Lung (tissue), 12 donors: ENCODE results near the gene TSEN2. TPM values are rescaled to one million over a fixed set of nuclear protein-coding genes. Genes with fewer than 3 reads are reported as not detected.

Source experiments
- ATAC-seq: fragments of 200-7000 bp; cut with Tn5 transposase; one replicate; pipeline ENCODE4 v1.9.1; 2020; ENCODE audit warnings: moderate number of reproducible peaks; ENCODE audit not compliant: insufficient read depth, low FRiP score
- DNase-seq, 3 donors: peaks; one replicate each; pipeline ENCODE4 v3.0.0-alpha.2; 2013 to 2017
- H3K27ac ChIP-seq, 2 donors: one replicate each; pipeline ENCODE4 v1.5.1; 2013; ENCODE audit warnings: mild to moderate bottlenecking in 2 of 2, moderate library complexity in 2 of 2, control low read depth in 1 of 2, inconsistent platforms in 1 of 2, low read depth in 1 of 2, low read length in 1 of 2
- H3K27me3 ChIP-seq, 3 donors: one replicate each; pipeline ENCODE4 v1.5.1; 2013; ENCODE audit warnings: low read length in 2 of 3; ENCODE audit not compliant: control insufficient read depth in 3 of 3, insufficient read depth in 3 of 3
- H3K36me3 ChIP-seq, 4 donors: one replicate each; pipeline ENCODE4 v1.5.1; 2013; ENCODE audit warnings: low read length in 4 of 4, mild to moderate bottlenecking in 1 of 4, moderate library complexity in 1 of 4; ENCODE audit not compliant: control insufficient read depth in 4 of 4, insufficient read depth in 4 of 4
- H3K4me1 ChIP-seq, 5 donors: one replicate each; pipeline ENCODE4 v1.5.1; 2013; ENCODE audit warnings: low read length in 5 of 5, mild to moderate bottlenecking in 2 of 5, moderate library complexity in 1 of 5; ENCODE audit not compliant: control insufficient read depth in 5 of 5, insufficient read depth in 5 of 5
- H3K4me3 ChIP-seq: one replicate; pipeline ENCODE4 v1.5.1; 2013; ENCODE audit warnings: mild to moderate bottlenecking, control low read depth, moderate library complexity
- H3K9ac ChIP-seq, 2 donors: one replicate each; pipeline ENCODE4 v1.5.1; 2013; ENCODE audit warnings: low read length in 2 of 2, control low read depth in 1 of 2; ENCODE audit not compliant: insufficient read depth in 1 of 2
- H3K9me3 ChIP-seq, 4 donors: one replicate each; pipeline ENCODE4 v1.5.1; 2013; ENCODE audit warnings: low read length in 3 of 4, mild to moderate bottlenecking in 1 of 4, moderate library complexity in 1 of 4; ENCODE audit not compliant: control insufficient read depth in 4 of 4, insufficient read depth in 3 of 4
- WGBS, 2 donors: extraction: QIAGEN DNeasy Blood & Tissue Kit; methylation state at CpG; one replicate each; pipeline ENCODE4 v1.1.7; 2013; 5-methylcytosine and 5-hydroxymethylcytosine counted together
- polyA plus RNA-seq, 2 donors: library from polyadenylated mRNA; stranded (reverse); fragments of 200-250 nt; gene quantifications; one replicate each; pipeline ENCODE4 v1.2.1, GENCODE V29; 2013
- total RNA-seq, 2 donors: library from RNA; depleted of rRNA in 1 of 2; stranded (reverse); fragments of >200 nt in 1 of 2; gene quantifications; one replicate each; pipeline ENCODE4 v1.2.1, GENCODE V29; 2014 to 2021
- TF ChIP-seq, protein P1 (sequence below): IDR thresholded peaks from 2 replicates; pipeline ENCODE4 v1.5.1; 2012; ENCODE audit warnings: mild to moderate bottlenecking; ENCODE audit errors: control extremely low read depth, extremely low read depth
- donor health status: control.
- donor health status: control.
- donor health status: Bipolar disorder and iron deficiency.
- donor health status: healthy.
- donor health status: DM: yes; HTN: yes; CAD: no.

TSEN2 gene
- total and polyA plus RNA-seq, 4 donors = 9.0 to 16.7 (median 15.6) TPM

DNA sequence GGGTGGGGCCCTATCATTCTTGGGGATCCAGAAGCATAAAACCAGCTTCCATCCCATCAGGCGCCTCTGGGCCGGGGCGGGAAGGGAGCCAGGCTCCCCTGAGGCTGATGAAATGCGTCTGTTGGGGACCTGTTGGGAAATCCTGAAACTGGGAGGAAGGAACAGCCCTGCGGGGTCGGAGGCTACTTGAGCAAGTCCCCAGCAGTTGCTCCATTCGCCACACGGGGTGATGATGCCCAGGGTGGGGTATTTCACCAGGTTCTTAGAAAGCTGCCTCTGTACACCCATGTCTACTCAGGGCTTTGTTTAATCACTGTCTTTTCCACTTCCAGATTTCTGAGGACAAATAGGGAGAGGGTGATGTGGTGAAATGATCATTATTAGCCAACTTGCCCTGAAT, 25.4 kb upstream of the TSEN2 start:
- WGBS, 2 donors = 46 to 58% methylated on average over 8 of the region's 8 CpGs
- no peaks in the 10 kb centered on the region for H3K36me3 ChIP-seq
- H3K4me3 ChIP-seq = no peak overlapping the region
- H3K9ac ChIP-seq = no peak overlapping the region
- H3K27me3 ChIP-seq = no peaks in the 10 kb centered on the region
- peak in 1 of 3 donors; percentile 52 for DNase-seq
- H3K9me3 ChIP-seq = no peaks in the 10 kb centered on the region
- peaks cover 0 to 9% (median 3%) of the 10 kb centered on the region in 5 donors for H3K4me1 ChIP-seq
- ATAC-seq = peak; percentile 71
- no peak overlapping the region for H3K27ac ChIP-seq
- TF ChIP-seq, protein P1, sequence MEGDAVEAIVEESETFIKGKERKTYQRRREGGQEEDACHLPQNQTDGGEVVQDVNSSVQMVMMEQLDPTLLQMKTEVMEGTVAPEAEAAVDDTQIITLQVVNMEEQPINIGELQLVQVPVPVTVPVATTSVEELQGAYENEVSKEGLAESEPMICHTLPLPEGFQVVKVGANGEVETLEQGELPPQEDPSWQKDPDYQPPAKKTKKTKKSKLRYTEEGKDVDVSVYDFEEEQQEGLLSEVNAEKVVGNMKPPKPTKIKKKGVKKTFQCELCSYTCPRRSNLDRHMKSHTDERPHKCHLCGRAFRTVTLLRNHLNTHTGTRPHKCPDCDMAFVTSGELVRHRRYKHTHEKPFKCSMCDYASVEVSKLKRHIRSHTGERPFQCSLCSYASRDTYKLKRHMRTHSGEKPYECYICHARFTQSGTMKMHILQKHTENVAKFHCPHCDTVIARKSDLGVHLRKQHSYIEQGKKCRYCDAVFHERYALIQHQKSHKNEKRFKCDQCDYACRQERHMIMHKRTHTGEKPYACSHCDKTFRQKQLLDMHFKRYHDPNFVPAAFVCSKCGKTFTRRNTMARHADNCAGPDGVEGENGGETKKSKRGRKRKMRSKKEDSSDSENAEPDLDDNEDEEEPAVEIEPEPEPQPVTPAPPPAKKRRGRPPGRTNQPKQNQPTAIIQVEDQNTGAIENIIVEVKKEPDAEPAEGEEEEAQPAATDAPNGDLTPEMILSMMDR = no peak

DNA sequence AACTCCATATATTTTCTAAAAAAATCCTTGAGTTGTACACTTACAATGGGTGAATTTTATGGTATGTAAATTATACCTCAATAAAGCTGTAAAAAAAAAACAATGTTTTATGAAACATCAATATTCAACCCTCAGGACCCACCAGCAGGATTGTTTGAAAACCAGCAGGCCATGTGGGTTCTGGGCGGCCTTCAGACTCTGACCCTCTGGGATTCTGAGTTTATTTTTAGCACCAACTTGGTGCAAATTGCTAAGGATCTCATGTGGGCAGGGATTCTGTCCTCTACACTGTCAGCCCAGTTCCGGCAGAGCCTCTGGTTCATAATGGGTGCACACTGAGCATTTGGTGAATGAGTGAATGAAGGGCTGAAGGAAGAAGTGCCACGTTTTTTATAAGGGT, 24.2 kb upstream of the TSEN2 start:
- 90 to 93% methylated on average over 3 of the region's 3 CpGs for WGBS, 2 donors
- ATAC-seq (no peak), DNase-seq (no peak)
- Histone ChIP-seq H3K36me3 (no peaks in the 10 kb centered on the region), H3K9ac (no peak overlapping the region), H3K9me3 (no peaks in the 10 kb centered on the region), H3K4me3 (no peak overlapping the region), H3K27ac (no peak overlapping the region), H3K27me3 (no peaks in the 10 kb centered on the region), H3K4me1 (peaks cover 0 to 9% (median 3%) of the 10 kb centered on the region in 5 donors)
- TF ChIP-seq, protein P1 = no peak

DNA sequence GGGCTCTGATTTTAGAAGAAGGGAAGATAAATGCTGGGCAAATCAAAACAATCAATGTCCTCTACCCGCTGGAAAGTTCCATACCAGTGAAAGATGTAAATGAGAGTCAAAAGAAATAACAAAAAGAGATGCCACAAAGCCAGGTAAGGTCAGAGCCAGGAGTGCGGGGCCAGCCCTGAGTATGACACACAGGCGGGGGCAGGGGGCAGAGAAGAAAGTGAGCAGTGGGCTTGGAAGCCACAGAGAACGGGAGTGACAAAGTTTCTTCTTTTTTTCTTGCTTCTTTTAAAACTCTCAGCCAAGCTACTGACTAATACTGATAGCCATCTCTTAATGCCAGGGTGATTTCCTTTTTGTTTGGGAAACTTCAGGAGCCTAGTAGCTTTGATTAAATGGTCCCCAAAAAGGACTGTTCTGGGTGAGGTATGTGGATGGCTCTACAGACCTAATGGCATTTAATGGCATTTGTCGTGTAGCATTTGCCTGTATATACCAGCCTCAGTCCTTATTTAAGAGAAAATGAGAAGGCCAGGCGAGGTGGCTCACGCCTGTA, 23.1 kb upstream of the TSEN2 start:
- Histone ChIP-seq H3K27ac (no peak overlapping the region), H3K27me3 (no peaks in the 10 kb centered on the region), H3K9me3 (no peaks in the 10 kb centered on the region), H3K4me1 (peaks cover 0 to 9% (median 3%) of the 10 kb centered on the region in 5 donors), H3K36me3 (no peaks in the 10 kb centered on the region), H3K4me3 (no peak overlapping the region), H3K9ac (no peak overlapping the region)
- DNase-seq = no peak
- TF ChIP-seq, protein P1 = no peak
- WGBS, 2 donors = 89 to 93% methylated on average over 7 of the region's 7 CpGs
- ATAC-seq = no peak
